ENCODE data around the gene ROR1. TPM values are rescaled to one million over a fixed set of nuclear protein-coding genes. Genes with fewer than 3 reads are reported as not detected.

ROR1 gene
- total and polyA plus RNA-seq, 2 of the 13 experiments (the other 11 are each of a cell fraction or from before 2014, with no cell fraction given): 0.58 to 2.3 TPM

DNA sequence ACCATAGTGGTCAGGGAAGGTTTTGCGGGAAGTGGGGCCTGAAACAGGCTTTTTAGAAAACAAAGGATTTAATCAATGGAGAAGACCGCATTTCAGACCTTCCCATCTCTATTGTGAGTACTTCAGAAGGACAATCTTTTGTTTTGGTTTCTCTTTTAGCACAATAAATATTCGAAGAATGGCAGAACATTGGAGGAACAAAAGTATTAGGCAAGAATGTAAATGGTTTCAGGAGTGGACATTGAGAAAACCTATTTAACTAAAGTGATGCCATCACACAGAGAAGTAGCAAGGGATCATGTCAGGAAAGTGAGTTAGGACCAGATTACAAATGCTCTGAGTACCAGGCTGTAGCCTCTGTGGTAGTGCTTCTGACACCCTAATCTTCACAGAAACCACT is 402.8 kb downstream of the ROR1 start:
- 54% methylated on average over 3 of the region's 3 CpGs for WGBS (ENCODE audit: low lambda C conversion rate)
- in situ Hi-C loops (cut with HindIII; ENCODE audit: extremely low pct_ligation_motif_present, low pct_unique_long_range_greater_than_20kb): no loop called here
- intact Hi-C loops (cut with micrococcal nuclease; ENCODE audit: unreplicated experiment): no loop called here
- Histone ChIP-seq H3K4me2 (ENCODE audit: low read depth, low read length) (no peak overlapping the region), H3K79me2 (ENCODE audit: insufficient read depth, low read length) (no peaks in the 10 kb centered on the region), H4K20me1 (ENCODE audit: insufficient read depth, low read length) (no peaks in the 10 kb centered on the region), H3K36me3 (replicated peaks in 1 of 2; ENCODE audit: control insufficient read depth in 1 of 2, insufficient read depth in 2 of 2, low read length in 2 of 2) (no peaks in the 10 kb centered on the region), H3K9ac (ENCODE audit: insufficient read depth, low read depth, low read length) (no peak overlapping the region), H3K4me1 (ENCODE audit: insufficient read depth, low read length) (no peaks in the 10 kb centered on the region), H2AFZ (ENCODE audit: low read length) (no peak overlapping the region), H3K27ac (ENCODE audit: extremely low read length, insufficient read depth, low read length) (no peak overlapping the region), H3K9me3 (ENCODE audit: low read length) (no peaks in the 10 kb centered on the region), H3K27me3 (ENCODE audit: control insufficient read depth in 1 of 2, insufficient read depth in 2 of 2, low read length in 2 of 2) (no peaks in the 10 kb centered on the region), H3K4me3 (replicated peaks in 1 of 3; ENCODE audit: insufficient read depth in 1 of 3, low read depth in 2 of 3, low read length in 3 of 3) (no peak overlapping the region)
- CTCF ChIA-PET (ENCODE audit: low intra/inter-chr PET ratio, low total read pairs): no interaction called here
- TF ChIP-seq MED13 (CRISPR knock-in tag; IDR thresholded peaks at IDR 0.05) (no peak), ZNF572 (CRISPR knock-in tag; IDR thresholded peaks at IDR 0.05) (no peak), ZNF296 (CRISPR knock-in tag; conservative IDR thresholded peaks at IDR 0.05) (no peak), ZNF251 (CRISPR knock-in tag; IDR thresholded peaks at IDR 0.05) (no peak), ZNF274 (CRISPR knock-in tag; IDR thresholded peaks at IDR 0.05) (no peak), HOXA9 (CRISPR knock-in tag; IDR thresholded peaks at IDR 0.05; ENCODE audit: borderline replicate concordance) (no peak), AHR (CRISPR knock-in tag; IDR thresholded peaks at IDR 0.05) (no peak), PCBP1 (IDR thresholded peaks at IDR 0.05; ENCODE audit: borderline replicate concordance, low read depth, low read length) (no peak), GZF1 (CRISPR knock-in tag; IDR thresholded peaks at IDR 0.05) (no peak), THAP11 (CRISPR knock-in tag; IDR thresholded peaks at IDR 0.05) (no peak), ZNF263 (CRISPR knock-in tag; IDR thresholded peaks at IDR 0.05) (no peak)
- TF ChIP-seq, protein P1, sequence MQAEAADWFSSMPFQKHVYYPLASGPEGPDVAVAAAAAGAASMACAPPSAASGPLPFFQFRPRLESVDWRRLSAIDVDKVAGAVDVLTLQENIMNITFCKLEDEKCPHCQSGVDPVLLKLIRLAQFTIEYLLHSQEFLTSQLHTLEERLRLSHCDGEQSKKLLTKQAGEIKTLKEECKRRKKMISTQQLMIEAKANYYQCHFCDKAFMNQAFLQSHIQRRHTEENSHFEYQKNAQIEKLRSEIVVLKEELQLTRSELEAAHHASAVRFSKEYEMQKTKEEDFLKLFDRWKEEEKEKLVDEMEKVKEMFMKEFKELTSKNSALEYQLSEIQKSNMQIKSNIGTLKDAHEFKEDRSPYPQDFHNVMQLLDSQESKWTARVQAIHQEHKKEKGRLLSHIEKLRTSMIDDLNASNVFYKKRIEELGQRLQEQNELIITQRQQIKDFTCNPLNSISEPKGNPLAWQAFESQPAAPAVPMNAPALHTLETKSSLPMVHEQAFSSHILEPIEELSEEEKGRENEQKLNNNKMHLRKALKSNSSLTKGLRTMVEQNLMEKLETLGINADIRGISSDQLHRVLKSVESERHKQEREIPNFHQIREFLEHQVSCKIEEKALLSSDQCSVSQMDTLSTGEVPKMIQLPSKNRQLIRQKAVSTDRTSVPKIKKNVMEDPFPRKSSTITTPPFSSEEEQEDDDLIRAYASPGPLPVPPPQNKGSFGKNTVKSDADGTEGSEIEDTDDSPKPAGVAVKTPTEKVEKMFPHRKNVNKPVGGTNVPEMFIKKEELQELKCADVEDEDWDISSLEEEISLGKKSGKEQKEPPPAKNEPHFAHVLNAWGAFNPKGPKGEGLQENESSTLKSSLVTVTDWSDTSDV (CRISPR knock-in tag; IDR thresholded peaks at IDR 0.05): no peak
- TF ChIP-seq, protein P2, sequence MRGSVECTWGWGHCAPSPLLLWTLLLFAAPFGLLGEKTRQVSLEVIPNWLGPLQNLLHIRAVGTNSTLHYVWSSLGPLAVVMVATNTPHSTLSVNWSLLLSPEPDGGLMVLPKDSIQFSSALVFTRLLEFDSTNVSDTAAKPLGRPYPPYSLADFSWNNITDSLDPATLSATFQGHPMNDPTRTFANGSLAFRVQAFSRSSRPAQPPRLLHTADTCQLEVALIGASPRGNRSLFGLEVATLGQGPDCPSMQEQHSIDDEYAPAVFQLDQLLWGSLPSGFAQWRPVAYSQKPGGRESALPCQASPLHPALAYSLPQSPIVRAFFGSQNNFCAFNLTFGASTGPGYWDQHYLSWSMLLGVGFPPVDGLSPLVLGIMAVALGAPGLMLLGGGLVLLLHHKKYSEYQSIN (CRISPR knock-in tag; IDR thresholded peaks at IDR 0.05; ENCODE audit: borderline replicate concordance): no peak
- TF ChIP-seq, protein P3, sequence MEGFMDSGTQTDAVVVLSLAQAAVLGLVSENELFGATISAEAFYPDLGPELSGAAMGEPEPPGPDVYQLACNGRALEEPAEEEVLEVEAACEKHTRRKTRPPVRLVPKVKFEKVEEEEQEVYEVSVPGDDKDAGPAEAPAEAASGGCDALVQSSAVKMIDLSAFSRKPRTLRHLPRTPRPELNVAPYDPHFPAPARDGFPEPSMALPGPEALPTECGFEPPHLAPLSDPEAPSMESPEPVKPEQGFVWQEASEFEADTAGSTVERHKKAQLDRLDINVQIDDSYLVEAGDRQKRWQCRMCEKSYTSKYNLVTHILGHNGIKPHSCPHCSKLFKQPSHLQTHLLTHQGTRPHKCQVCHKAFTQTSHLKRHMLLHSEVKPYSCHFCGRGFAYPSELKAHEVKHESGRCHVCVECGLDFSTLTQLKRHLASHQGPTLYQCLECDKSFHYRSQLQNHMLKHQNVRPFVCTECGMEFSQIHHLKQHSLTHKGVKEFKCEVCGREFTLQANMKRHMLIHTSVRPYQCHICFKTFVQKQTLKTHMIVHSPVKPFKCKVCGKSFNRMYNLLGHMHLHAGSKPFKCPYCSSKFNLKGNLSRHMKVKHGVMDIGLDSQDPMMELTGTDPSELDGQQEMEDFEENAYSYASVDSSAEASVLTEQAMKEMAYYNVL (CRISPR knock-in tag; IDR thresholded peaks at IDR 0.05; ENCODE audit: borderline replicate concordance): no peak
- POLR2A ChIA-PET: no interaction called here
- DNase-seq (ENCODE audit: low spot score) (no peak), FAIRE-seq (no peak), ATAC-seq (no peak)
- no TSS peak for BruUV-seq (replicated peaks)

All from HepG2 (cell line).